NCI-H226 (cell line): Measurements from ENCODE around the gene DNAJB2.
"Not testable (repeated sequence)": the region's sequence is repeated elsewhere in the genome, so short reads cannot be mapped to it uniquely, and the experiment has no call there.

Experiments used
- DNase-seq: peaks from one replicate; pipeline ENCODE4 v3.0.0-alpha.2; 2015

DNAJB2 gene

GRCh38 chr2:219286436-219287115 is 7.4 kb downstream of the DNAJB2 start:
- DNase-seq = no peak

- not testable (repeated sequence) for DNase-seq
Observed at GRCh38 chr2:219287116-219287440, 7.9 kb downstream of the DNAJB2 start.

DNA sequence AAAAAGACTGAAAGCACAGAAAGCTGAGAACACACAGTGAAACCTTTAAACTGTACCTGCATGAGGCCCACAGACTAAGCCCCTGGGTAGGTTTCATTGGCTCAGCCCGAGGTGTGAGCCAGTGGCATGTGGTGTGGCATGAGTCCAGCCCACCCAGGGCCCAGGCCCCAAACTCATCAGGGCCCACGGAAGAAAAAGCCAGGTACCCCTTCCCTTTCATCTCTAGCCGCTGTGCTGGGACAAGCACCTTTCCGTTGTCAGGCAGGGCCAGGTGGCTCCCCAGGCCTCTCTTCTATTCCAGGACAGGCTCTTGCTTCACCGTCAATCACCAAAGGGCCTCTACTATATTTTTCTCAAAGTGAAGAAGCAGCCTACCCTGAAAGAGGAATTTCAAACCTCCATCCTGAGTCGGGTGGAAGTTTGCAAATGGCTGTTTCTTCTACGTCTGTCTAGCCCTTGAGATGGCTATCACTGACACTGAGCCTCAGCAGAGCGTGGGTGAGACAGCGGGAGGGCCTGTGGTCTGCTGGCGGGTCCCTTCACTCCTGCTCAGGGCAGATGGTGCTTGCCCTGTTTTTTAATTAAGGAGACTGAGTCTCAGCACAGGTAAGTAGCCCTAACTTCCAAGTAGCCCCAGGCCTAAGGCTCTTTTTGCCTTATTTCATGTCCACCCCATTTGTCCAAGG is 8.6 kb downstream of the DNAJB2 start:
- DNase-seq = no peak

- no peak for DNase-seq
Observed at GRCh38 chr2:219289195-219289536, 10.0 kb downstream of the DNAJB2 start.

GRCh38 chr2:219289537-219290361 is 10.6 kb downstream of the DNAJB2 start:
- DNase-seq = peak; percentile 89

DNA sequence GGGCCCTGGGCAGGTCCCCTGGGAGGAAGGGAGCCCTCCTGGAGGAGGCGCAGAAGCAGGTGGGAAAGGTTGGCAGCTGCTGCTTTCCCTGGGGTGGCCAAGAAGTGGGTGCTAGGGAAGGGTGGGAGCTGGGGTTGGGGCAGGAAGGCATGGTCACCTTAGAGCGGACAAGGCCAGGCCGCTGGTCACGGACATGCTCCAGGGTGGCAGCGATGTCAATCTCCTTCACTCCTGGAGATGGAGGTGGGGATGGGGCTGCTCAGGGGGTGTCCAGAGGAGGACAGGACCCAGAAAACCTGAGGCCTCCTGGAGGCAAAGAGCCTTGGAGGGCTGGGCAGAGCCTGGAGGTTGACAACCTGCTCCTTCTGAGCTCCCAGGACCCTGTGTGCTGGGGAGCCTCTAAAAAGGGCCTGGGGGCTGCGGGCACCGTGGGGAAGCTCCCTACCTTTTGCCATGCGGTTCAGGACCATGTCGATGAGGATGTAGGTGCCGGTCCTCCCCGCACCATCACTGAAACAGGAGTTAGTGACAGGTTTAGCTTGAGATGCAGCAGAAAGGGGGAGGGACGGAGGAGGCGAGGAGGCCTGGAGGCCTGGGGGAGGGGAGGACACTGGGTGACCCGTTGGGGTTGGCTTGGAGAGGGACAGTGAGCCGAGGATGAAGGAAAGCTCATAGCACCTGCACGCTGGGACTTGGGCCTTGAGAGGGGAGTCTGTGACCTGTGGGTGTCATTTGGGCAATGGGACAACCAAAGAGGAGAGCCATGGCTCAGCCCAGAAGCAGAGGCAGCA is 11.4 kb downstream of the DNAJB2 start:
- no peak for DNase-seq

DNA sequence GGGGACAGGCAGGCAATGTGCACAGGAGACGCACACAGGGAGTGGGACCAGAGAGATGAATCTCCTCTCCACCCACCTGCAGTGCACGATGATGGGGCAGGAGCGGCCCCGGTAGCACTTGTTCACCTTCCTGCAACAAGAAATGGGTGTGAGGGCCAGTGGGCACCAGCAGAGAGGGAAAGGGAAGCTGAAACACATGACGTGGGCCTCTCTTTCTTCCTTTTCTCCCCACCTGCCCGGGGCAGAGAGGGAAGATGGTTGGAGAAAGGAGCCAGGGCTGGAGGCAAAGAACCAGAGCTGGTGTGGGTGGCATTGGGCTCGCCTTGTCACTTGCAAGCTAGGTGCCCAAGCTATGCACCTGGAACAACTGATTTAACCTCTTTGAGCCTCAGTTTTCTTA is 12.2 kb downstream of the DNAJB2 start:
- no peak for DNase-seq

DNA sequence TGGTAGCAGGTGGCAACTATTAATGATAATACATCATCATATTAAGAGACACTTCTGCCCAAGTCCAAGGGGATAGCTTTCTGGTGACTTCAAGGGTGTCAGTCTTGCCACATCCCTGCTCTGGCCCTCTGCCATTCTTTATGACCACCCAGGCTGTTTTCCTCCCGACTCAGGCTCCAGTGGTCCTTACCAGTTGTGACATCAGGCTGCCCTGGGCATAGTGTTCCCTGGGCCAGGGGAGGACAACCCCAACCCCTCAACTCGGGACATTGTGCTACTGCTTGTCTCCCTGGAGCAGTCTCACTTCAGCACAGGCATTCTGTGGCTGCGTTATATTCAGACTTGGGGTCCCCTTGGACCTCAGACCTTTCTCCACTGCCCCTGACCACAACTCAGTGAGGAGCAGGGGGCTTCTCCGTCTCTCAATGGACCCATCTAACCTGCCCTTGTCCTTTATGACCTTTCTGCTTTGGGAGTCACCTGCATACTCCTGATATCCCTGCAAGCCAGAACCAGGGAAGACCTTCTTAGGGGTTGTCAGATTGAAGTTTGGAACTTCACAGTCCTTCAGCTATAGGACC is 12.8 kb downstream of the DNAJB2 start:
- no peak for DNase-seq

GRCh38 chr2:219292616-219293015 is 13.4 kb downstream of the DNAJB2 start:
- no peak for DNase-seq

DNA sequence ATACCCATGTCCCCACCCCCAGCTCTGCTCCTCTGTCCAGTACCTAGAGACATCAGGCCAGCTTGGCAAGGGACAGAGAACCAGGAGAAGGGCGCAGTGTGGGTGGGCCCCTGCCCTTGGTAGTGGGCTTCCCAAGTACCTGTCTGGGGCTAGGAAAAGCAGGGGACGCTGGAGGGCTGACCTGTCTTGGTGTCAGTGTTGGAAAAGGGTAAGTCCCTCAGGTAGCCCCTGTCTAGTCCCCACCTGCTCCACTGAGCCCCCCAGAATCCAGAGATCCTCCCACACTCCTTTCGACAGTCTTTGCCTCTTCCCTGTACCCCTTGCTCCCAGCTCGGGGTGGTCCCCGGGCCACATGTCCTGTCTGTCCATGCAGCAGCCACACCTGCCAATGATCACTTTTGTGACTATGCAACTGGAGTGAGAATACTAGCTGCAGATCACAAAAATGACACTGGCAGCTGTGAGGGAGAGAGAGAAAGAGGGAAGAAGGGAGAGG is 14.6 kb downstream of the DNAJB2 start:
- no peak for DNase-seq

GRCh38 chr2:219294356-219295351 is 15.5 kb downstream of the DNAJB2 start:
- DNase-seq = peak; percentile 64

DNA sequence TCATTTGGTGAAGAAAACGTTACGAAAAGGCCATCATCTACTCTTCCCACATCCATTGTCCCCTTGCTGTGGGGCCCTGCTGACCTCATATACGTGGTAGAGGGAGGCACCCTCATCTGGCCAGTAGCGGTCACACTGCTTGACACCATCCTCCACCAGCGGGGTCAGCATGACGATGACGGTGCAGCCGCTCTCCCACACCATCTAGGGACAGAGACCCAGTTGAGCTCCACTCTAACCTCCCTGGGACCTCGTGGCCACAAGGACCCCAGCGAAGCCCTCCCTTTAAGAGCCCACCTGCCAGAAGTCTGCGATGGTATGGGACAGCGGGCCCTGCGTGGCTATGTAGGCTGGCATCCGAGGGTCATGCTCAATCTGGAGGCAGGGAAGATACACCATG is 17.0 kb downstream of the DNAJB2 start:
- DNase-seq = no peak

- DNase-seq = no peak
Observed at GRCh38 chr2:219296631-219297391, 17.6 kb downstream of the DNAJB2 start.

GRCh38 chr2:219297766-219298456 is 18.7 kb downstream of the DNAJB2 start:
- no peak for DNase-seq

DNA sequence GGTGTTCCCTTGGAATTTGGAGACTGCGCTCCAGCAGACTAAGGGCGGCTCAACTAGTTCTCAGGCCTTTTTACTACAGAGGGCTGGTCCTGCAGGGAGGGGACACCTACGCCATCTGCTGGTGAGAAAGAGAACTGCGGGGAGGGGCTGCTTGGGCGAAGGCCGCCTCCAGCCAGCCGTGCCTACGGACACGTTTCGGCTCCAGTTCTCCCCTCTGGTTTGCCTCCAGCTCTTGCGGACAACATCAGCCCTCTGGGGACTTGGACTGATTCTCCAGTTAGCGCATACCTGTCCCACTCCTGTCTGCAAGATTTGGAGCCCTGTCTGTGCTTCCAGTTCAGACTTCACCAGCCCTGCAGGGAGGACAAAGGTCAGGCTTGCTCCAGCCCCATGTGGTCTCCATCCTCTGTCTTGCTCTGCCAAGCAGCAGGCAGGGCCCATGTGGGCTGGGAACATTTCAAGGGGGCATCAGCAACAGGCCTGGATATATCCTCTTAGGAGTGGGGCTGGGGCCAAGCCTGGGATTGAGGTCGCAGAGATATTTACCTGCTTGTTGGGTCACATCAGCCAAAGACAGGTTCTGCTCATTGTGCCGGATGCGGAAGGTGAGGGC is 19.7 kb downstream of the DNAJB2 start:
- DNase-seq = peak; percentile 50

- no peak for DNase-seq
Observed at GRCh38 chr2:219299372-219299760, 20.2 kb downstream of the DNAJB2 start.

DNA sequence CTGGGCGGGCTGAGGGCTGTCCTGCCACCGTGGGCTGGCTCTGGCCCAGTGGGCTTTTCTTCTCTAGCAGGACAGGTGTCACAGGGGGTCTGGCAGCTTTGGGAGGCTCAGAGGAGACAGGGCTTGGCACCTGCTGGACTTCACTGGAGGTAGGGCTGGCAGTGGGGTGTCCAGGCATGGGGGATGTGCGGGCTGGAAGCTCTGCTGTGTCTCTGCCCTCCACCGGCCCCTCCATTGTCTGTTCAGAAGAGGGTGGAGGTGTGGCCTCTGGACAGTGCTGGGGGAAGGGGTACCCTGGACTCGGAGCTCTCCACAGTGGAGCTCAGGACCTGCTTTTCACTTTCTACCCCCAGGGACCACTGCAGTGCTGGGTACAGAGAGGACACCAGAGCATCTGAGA is 20.9 kb downstream of the DNAJB2 start:
- DNase-seq = no peak

DNA sequence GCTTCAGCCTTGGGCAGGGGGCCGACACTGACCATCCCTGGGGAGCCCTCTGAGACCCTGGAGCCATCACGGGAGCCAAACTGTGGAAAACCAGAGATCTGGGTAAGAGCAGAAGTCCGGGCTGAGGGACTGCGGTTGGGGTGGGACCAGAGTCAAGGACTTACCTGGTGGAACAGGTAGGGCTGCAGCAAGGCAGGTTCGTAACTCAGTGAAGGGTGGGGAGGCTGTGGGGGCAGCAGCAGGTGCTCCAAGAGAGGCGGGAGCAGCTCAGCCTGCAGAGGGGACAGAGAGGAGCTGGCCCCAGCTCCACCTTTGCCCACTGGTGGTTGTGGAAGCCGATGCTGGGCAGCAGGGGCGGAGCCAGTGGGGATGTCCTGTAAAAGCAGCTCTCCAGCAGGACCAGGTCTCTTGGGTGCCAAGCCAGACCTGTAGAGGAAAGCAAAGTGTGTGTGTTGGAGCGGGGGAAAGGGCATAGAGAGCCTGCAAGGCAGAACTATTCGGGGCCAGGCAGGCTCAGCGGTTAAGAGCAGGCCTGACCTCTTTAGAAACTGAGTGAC is 23.3 kb downstream of the DNAJB2 start:
- no peak for DNase-seq

DNA sequence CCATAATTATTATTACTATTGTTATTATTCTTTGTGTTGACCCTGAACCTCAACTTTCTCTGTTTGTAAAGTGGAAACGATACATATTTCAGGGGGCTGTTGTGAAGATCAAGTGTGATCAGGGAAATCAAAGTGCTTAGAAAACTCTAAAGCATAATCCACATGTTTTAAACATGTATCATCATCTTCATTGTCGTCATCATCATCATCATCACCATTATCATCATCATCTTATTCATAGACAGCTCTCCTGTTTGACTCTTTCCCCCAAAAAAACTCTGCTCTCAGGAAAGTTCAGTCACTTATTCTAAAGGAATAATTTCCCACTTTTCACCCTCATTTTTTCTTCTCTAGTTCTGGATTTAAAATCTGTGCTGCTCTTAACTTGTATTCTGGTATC is 25.1 kb downstream of the DNAJB2 start:
- DNase-seq = no peak
